Measurements from ENCODE around the gene GPATCH2L. TPM values are rescaled to one million over a fixed set of nuclear protein-coding genes. Genes with fewer than 3 reads are reported as not detected.
A peak's percentile ranks its signal among the peaks of the same experiment; 100 is the strongest.

Gene GPATCH2L
- total and polyA plus RNA-seq, 2 of the 13 experiments (the other 11 are each of a cell fraction or from before 2014, with no cell fraction given): 14.4 to 29.0 TPM

DNA sequence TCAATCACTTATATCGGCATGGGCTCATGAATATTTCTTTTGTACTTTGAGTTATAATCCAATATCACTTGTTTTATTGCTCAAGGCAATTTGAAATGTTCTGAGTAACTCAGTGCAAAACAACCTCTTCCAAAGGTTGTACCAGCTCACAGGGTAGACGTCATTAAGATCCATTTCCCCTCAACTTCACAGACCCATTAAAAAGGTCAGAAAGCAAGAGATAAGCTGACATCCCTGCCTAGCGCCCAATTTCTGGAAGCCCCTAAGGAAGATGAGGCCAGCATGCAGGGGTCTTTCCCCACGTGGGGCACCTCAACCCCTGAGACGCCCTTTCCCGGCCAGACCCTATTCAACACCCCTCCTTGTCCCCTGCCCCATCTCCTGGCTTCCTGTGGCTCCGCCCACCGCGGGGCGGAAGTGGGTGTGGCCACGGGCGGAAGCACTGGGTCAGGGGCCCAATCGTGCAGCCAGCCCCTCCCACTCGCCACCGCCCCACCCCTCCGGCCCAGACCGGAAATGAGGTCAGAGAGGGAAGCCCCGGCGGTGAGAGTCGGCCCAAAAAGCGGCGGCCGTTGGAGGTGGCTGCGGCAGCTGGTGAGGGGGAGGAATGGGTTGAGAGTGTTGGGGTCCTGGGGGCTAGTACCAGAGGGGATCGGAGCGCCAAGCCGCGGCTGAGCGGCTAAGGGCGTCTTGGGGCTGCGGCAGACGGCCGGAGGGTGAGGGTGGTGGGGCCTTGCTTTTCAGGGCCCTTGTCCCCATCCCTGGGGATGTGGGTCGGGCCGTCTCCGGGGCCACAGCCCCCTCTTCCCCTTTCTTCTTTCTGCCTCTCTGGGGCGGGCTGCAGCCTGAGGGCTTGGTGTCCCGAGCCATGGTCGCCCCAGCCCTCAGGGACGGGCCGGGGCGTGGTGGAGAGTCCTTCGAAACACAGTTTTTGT is at the start of gene GPATCH2L (continued):
- TF ChIP-seq HMG20B (CRISPR knock-in tag; conservative IDR thresholded peaks at IDR 0.05) (no peak), TBX2 (CRISPR knock-in tag; IDR thresholded peaks at IDR 0.05; ENCODE audit: borderline replicate concordance) (no peak; the same call in 1 of the 2 replicates), ZNF83 (CRISPR knock-in tag; IDR thresholded peaks at IDR 0.05; ENCODE audit: borderline replicate concordance) (no peak), STAT5B (CRISPR knock-in tag; IDR thresholded peaks at IDR 0.05) (no peak), REPIN1 (CRISPR knock-in tag; IDR thresholded peaks at IDR 0.05; ENCODE audit: borderline replicate concordance, low read depth) (0 out of 2 replicates have a peak, but pooled peaks have one; percentile 41), NFE2 (CRISPR knock-in tag; IDR thresholded peaks at IDR 0.05) (no peak), ZNF777 (CRISPR knock-in tag; IDR thresholded peaks at IDR 0.05) (peak; percentile 30; the same call in 1 of the 2 replicates), MTA1 (CRISPR knock-in tag; IDR thresholded peaks at IDR 0.05; ENCODE audit: borderline replicate concordance) (0 out of 2 replicates have a peak, but pooled peaks have one; percentile 46), ZNF510 (CRISPR knock-in tag; IDR thresholded peaks at IDR 0.05; ENCODE audit: low read depth) (0 out of 2 replicates have a peak, but pooled peaks have one; percentile 66), ZNF333 (CRISPR knock-in tag; IDR thresholded peaks at IDR 0.05; ENCODE audit: borderline replicate concordance) (no peak; the same call in 1 of the 2 replicates)
- TF ChIP-seq, protein P1, sequence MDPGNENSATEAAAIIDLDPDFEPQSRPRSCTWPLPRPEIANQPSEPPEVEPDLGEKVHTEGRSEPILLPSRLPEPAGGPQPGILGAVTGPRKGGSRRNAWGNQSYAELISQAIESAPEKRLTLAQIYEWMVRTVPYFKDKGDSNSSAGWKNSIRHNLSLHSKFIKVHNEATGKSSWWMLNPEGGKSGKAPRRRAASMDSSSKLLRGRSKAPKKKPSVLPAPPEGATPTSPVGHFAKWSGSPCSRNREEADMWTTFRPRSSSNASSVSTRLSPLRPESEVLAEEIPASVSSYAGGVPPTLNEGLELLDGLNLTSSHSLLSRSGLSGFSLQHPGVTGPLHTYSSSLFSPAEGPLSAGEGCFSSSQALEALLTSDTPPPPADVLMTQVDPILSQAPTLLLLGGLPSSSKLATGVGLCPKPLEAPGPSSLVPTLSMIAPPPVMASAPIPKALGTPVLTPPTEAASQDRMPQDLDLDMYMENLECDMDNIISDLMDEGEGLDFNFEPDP (CRISPR knock-in tag; conservative IDR thresholded peaks at IDR 0.05): no peak
- TF ChIP-seq, protein P2, sequence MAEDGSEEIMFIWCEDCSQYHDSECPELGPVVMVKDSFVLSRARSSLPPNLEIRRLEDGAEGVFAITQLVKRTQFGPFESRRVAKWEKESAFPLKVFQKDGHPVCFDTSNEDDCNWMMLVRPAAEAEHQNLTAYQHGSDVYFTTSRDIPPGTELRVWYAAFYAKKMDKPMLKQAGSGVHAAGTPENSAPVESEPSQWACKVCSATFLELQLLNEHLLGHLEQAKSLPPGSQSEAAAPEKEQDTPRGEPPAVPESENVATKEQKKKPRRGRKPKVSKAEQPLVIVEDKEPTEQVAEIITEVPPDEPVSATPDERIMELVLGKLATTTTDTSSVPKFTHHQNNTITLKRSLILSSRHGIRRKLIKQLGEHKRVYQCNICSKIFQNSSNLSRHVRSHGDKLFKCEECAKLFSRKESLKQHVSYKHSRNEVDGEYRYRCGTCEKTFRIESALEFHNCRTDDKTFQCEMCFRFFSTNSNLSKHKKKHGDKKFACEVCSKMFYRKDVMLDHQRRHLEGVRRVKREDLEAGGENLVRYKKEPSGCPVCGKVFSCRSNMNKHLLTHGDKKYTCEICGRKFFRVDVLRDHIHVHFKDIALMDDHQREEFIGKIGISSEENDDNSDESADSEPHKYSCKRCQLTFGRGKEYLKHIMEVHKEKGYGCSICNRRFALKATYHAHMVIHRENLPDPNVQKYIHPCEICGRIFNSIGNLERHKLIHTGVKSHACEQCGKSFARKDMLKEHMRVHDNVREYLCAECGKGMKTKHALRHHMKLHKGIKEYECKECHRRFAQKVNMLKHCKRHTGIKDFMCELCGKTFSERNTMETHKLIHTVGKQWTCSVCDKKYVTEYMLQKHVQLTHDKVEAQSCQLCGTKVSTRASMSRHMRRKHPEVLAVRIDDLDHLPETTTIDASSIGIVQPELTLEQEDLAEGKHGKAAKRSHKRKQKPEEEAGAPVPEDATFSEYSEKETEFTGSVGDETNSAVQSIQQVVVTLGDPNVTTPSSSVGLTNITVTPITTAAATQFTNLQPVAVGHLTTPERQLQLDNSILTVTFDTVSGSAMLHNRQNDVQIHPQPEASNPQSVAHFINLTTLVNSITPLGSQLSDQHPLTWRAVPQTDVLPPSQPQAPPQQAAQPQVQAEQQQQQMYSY (CRISPR knock-in tag; IDR thresholded peaks at IDR 0.05): no peak
- TF ChIP-seq, protein P3, sequence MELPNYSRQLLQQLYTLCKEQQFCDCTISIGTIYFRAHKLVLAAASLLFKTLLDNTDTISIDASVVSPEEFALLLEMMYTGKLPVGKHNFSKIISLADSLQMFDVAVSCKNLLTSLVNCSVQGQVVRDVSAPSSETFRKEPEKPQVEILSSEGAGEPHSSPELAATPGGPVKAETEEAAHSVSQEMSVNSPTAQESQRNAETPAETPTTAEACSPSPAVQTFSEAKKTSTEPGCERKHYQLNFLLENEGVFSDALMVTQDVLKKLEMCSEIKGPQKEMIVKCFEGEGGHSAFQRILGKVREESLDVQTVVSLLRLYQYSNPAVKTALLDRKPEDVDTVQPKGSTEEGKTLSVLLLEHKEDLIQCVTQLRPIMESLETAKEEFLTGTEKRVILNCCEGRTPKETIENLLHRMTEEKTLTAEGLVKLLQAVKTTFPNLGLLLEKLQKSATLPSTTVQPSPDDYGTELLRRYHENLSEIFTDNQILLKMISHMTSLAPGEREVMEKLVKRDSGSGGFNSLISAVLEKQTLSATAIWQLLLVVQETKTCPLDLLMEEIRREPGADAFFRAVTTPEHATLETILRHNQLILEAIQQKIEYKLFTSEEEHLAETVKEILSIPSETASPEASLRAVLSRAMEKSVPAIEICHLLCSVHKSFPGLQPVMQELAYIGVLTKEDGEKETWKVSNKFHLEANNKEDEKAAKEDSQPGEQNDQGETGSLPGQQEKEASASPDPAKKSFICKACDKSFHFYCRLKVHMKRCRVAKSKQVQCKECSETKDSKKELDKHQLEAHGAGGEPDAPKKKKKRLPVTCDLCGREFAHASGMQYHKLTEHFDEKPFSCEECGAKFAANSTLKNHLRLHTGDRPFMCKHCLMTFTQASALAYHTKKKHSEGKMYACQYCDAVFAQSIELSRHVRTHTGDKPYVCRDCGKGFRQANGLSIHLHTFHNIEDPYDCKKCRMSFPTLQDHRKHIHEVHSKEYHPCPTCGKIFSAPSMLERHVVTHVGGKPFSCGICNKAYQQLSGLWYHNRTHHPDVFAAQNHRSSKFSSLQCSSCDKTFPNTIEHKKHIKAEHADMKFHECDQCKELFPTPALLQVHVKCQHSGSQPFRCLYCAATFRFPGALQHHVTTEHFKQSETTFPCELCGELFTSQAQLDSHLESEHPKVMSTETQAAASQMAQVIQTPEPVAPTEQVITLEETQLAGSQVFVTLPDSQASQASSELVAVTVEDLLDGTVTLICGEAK (IDR thresholded peaks at IDR 0.05): peak; percentile 68
- TF ChIP-seq, protein P3 (CRISPR knock-in tag; IDR thresholded peaks at IDR 0.05): no peak
